Measurements from ENCODE around the gene CBLN1. TPM values are rescaled to one million over a fixed set of nuclear protein-coding genes. Genes with fewer than 3 reads are reported as not detected.

The CBLN1 gene
- total RNA-seq, 1 experiment from 2014 or later = not detected

GRCh38 chr16:49250689-49251088 lies 30.9 kb downstream of the CBLN1 start:
- Histone ChIP-seq H3K4me2 (ENCODE audit: low read length) (no peak overlapping the region), H3K9ac (ENCODE audit: low read length) (no peak overlapping the region), H3K27me3 (ENCODE audit: insufficient read depth, low read length) (peaks cover 48% of the 10 kb centered on the region), H3K79me2 (ENCODE audit: insufficient read depth, low read length) (no peaks in the 10 kb centered on the region), H3K9me2 (ENCODE audit: insufficient read depth) (no peaks in the 10 kb centered on the region), H3K36me3 (ENCODE audit: control insufficient read depth in 1 of 2, insufficient read depth in 2 of 2, low read length in 2 of 2) (no peaks in the 10 kb centered on the region), H3K27ac (ENCODE audit: low read depth, low read length) (no peak overlapping the region), H4K20me1 (ENCODE audit: insufficient read depth) (no peaks in the 10 kb centered on the region), H3K9me3 (ENCODE audit: control insufficient read depth in 1 of 2, insufficient read depth in 1 of 2, low read depth in 1 of 2, low read length in 2 of 2) (no peaks in the 10 kb centered on the region), H3K4me1 (ENCODE audit: control insufficient read depth in 1 of 2, insufficient read depth in 2 of 2, low read length in 2 of 2) (no peaks in the 10 kb centered on the region), H3K4me3 (replicated peaks in 1 of 2; ENCODE audit: low read depth in 1 of 2, low read length in 2 of 2) (no peak overlapping the region), H2AFZ (ENCODE audit: low read depth, low read length, poor library complexity, severe bottlenecking) (no peak overlapping the region)
- RAD21 ChIA-PET (ENCODE audit: low non-redundant PET in 1 of 2, low total read pairs in 2 of 2, uncharacterized antibody in 2 of 2, unreplicated experiment in 2 of 2) = no interaction called here
- ATAC-seq = no peak
- BruUV-seq (replicated peaks) = no TSS peak
- CTCF ChIA-PET = no interaction called here
- no peak for TF ChIP-seq POLR2AphosphoS5 (IDR thresholded peaks at IDR 0.05; ENCODE audit: low read depth, low read length)
- no peak for TF ChIP-seq ZNF274 (IDR thresholded peaks at IDR 0.05; ENCODE audit: low read depth, low read length)
- no peak for TF ChIP-seq ELF1 (IDR thresholded peaks at IDR 0.05; ENCODE audit: borderline replicate concordance, low read depth)
- TF ChIP-seq FOSL1 (IDR thresholded peaks at IDR 0.05; ENCODE audit: low read depth) = no peak
- no peak for TF ChIP-seq TCF7L2 (IDR thresholded peaks at IDR 0.05; ENCODE audit: borderline replicate concordance, extremely low read depth, insufficient read depth, insufficient read length)
- no peak for TF ChIP-seq ZBTB33 (IDR thresholded peaks at IDR 0.05; ENCODE audit: extremely low read depth, insufficient replicate concordance, low read length)
- TF ChIP-seq CEBPB (IDR thresholded peaks at IDR 0.05; ENCODE audit: low read depth) = no peak
- no peak for TF ChIP-seq REST (IDR thresholded peaks at IDR 0.05; ENCODE audit: low read depth)
- TF ChIP-seq, protein P1, sequence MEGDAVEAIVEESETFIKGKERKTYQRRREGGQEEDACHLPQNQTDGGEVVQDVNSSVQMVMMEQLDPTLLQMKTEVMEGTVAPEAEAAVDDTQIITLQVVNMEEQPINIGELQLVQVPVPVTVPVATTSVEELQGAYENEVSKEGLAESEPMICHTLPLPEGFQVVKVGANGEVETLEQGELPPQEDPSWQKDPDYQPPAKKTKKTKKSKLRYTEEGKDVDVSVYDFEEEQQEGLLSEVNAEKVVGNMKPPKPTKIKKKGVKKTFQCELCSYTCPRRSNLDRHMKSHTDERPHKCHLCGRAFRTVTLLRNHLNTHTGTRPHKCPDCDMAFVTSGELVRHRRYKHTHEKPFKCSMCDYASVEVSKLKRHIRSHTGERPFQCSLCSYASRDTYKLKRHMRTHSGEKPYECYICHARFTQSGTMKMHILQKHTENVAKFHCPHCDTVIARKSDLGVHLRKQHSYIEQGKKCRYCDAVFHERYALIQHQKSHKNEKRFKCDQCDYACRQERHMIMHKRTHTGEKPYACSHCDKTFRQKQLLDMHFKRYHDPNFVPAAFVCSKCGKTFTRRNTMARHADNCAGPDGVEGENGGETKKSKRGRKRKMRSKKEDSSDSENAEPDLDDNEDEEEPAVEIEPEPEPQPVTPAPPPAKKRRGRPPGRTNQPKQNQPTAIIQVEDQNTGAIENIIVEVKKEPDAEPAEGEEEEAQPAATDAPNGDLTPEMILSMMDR (IDR thresholded peaks at IDR 0.05 in 2 of 3, conservative IDR thresholded peaks at IDR 0.05 in 1 of 3; ENCODE audit: borderline replicate concordance in 1 of 3, insufficient read depth in 1 of 3, low read depth in 2 of 3, low read length in 2 of 3) = no peak
- no peak for TF ChIP-seq SIN3A (IDR thresholded peaks at IDR 0.05; ENCODE audit: low read depth)
- no peak for TF ChIP-seq POLR2A (IDR thresholded peaks at IDR 0.05; ENCODE audit: borderline replicate concordance, extremely low read depth, insufficient read depth, insufficient read length)
- TF ChIP-seq, protein P2, sequence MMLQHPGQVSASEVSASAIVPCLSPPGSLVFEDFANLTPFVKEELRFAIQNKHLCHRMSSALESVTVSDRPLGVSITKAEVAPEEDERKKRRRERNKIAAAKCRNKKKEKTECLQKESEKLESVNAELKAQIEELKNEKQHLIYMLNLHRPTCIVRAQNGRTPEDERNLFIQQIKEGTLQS (IDR thresholded peaks at IDR 0.05) = no peak
- TF ChIP-seq JUND (IDR thresholded peaks at IDR 0.05) = no peak
- intact Hi-C loops (cut with micrococcal nuclease) = loop anchor here (10.0 kb wide), 1 partner anchor 386 kb away; no protein-coding TSS in a partner anchor
- DNase-seq (ENCODE audit: low read depth, low spot score) = no peak
- POLR2A ChIA-PET = no interaction called here
